Epithelial cell of esophagus (primary cell): ENCODE results near the gene NAXD.

ENCODE experiments used
- DNase-seq: peaks from one replicate; pipeline ENCODE4 v3.0.0; 2010; ENCODE audit warnings: low read depth
- H3K4me3 ChIP-seq: 2 replicates; pipeline ENCODE4 v1.5.1; 2011; ENCODE audit warnings: mild to moderate bottlenecking, low read length, control low read depth
- TF ChIP-seq, protein P1 (sequence below): IDR thresholded peaks from 2 replicates; pipeline ENCODE4 v1.5.1; 2011; ENCODE audit warnings: low read depth, mild to moderate bottlenecking, low read length, control low read depth, inconsistent platforms; ENCODE audit not compliant: insufficient read depth; ENCODE audit errors: missing control alignments

Gene NAXD

GRCh38 chr13:110638814-110639806 is 23.8 kb downstream of the NAXD start:
- TF ChIP-seq, protein P1, sequence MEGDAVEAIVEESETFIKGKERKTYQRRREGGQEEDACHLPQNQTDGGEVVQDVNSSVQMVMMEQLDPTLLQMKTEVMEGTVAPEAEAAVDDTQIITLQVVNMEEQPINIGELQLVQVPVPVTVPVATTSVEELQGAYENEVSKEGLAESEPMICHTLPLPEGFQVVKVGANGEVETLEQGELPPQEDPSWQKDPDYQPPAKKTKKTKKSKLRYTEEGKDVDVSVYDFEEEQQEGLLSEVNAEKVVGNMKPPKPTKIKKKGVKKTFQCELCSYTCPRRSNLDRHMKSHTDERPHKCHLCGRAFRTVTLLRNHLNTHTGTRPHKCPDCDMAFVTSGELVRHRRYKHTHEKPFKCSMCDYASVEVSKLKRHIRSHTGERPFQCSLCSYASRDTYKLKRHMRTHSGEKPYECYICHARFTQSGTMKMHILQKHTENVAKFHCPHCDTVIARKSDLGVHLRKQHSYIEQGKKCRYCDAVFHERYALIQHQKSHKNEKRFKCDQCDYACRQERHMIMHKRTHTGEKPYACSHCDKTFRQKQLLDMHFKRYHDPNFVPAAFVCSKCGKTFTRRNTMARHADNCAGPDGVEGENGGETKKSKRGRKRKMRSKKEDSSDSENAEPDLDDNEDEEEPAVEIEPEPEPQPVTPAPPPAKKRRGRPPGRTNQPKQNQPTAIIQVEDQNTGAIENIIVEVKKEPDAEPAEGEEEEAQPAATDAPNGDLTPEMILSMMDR: no peak
- H3K4me3 ChIP-seq: no peak overlapping the region
- DNase-seq: no peak

- TF ChIP-seq, protein P1: no peak
- H3K4me3 ChIP-seq: no peak overlapping the region
- no peak for DNase-seq
These were observed 24.6 kb downstream of the NAXD start for GRCh38 chr13:110639935-110640334.

GRCh38 chr13:110640591-110641029 is 25.3 kb downstream of the NAXD start:
- DNase-seq: no peak
- no peak overlapping the region for H3K4me3 ChIP-seq
- TF ChIP-seq, protein P1: no peak

DNA sequence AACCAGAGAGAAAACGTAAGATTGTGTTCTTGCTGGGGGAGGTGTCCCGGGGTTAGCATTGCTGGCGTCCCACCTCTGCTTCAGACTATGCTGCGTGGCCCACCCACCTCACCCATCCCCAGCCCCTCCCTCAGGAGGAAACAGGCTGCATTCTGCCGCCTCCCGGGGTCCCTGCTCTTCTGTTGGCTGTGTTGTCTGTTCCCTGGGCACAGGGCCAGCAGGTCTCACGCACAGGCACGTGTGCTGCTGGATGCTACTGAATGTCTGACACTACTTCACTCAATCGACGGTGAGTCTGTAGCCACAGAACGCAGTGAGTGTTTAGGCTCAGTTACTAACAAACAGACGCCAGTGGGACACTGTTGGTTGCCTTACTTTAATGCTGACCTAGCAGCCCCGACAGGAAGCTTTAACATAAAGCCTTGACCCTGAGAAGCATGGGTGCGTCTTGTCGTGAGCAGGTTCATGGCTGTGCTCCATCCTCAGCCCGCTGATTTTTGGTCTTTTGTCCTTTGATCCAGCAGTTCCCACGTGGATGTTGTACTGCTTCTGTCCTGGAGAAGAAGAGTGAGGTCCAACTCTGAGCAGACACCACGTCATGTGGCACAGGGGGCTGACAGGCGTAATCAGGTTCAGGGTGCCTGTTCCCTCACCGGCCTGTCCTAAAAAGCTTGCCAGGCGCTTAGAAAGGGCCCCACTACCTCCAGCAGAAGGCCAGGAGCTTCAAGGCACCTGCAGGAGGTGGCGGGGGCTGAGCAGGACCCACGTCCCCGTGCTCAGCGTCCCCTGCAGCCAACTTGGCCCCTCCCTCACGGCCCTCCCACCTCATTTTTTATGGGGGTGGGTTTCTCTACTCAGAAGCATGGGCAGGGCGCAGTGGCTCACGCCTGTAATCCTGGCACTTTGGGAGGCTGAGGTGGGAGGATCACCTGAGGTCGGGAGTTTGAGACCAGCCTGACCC is 26.0 kb downstream of the NAXD start:
- no peak overlapping the region for H3K4me3 ChIP-seq
- no peak for DNase-seq
- TF ChIP-seq, protein P1: no peak

DNA sequence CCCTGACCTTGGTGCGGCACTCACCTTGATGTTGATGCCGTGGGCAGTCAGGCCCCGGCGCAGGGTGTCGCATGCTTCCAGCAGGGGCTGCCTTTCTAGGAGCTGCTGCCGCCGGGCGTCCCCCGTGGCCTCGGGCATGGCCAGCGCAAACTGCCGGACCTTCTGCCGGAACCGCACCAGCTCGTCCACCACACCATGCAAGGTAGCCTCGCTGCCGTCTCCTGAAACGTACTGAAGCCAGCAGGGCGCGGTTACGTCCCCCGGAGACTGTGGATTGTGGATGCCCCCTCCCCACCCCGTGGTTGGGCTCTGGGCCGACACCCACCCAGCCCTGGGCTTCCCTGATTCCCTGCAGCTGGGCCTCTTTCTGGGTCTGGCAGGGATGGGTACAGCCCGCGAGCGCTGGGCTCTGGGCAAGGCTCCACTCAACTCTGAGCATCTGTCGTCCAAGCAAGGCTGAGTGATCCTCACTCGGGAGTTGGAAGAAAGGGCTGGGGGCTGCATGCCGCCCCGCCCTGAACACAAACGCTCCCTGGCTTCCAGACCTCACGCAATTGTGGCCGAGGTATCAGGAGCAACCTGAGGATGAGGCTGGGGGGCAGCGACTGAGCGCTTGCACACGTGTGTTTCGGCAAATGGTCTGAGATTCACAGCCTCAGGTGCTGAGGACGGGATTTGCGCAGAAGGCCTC is 27.1 kb downstream of the NAXD start:
- no peak for DNase-seq
- TF ChIP-seq, protein P1: no peak
- H3K4me3 ChIP-seq: no peak overlapping the region

DNA sequence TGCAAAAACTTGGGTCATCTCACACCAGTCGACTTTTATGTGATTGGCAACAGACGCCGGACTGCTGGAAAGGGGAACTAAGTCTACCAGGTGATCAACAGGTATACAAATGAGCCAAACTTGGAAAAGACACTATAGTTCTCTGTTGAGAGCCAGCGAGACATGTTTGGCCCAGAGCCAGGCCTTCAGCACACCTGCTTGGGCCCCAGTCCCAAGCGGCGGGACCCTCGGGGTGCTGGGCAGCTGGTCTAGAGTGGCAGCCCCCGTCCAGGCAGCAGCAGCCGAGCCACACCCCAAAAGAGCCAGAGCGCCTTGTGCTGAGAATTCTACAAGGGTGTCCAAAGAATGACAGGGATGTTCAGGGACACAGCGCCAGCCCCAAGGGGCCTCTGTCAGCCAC is 28.0 kb downstream of the NAXD start:
- TF ChIP-seq, protein P1: no peak
- DNase-seq: no peak
- no peak overlapping the region for H3K4me3 ChIP-seq
